ENCODE data around the gene OSBPL3.

The OSBPL3 gene

DNA sequence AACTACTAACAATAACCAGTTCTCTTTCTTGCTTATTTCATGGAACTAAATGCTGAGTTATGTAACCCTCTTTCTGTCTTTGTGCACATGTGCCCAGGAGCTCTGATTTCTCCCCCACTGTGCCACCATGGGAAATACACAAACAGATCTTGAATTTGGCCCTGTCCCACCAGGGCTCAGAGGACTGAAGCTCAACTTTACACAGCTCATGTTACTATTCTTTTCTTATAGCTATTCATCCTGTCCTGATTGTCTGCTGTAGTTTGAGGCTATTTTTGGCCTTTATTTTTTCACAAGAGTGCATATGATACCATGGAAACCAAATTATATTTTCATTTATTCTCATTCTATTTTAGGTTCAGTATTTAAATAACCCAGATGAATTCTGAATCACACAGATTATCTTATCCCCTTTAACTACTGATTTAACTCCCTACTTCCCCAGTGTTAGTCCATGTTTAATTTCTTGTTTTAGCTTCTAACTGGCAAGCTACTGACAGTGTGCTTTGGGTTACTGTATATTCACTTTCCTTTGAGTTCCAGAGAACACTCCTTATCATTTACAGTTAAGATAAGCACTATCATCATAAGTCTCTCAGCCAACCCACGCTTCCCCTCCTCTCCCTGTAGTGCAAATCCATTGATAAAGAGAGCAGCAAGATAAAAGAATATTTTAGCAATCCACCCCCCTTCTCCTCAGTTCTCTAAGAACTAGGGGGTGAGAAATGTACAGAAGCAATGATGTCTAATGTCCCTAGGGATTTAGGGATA is 150.9 kb downstream of the OSBPL3 start:
- DNase-seq (ENCODE audit: low spot score), result no peak

DNA sequence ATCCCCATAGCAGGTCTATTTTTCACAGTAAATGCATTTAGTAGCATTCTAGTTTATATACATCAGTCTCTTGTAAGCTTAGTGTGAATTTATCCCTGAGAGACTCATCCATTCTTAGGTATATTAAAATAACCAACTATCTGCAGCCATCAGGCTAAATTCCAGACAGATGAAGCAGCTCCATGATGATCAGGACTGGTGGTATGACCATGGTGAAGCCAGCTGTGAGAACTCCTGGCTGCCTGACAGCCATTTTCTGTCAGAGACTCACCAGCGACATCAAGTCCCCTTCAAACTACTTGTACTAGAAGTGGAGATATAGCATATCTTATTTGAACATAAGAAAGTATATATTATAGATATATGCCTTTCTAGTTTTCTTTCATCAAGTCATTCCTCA is 152.4 kb downstream of the OSBPL3 start:
- no peak for DNase-seq (ENCODE audit: low spot score)

DNA sequence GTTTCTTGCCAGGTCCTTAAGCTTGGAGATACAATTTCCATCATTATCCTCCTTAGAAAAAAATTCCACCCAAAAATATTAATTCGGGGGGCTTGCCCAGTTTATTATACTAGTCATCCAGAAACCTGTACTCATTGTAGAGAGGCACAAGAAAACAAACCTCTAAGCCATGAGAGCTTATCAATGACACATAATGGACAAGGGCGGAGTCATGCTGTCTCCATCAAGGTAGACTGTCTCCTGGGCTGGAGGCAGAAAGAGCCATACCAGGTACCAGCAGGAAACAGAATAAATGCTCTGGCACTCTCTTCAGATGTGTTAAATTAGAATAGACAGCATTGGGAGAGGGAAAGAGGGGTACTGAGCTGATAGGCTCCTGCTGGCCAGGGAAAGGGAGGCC is 153.0 kb downstream of the OSBPL3 start:
- DNase-seq (ENCODE audit: low spot score), result no peak

DNA sequence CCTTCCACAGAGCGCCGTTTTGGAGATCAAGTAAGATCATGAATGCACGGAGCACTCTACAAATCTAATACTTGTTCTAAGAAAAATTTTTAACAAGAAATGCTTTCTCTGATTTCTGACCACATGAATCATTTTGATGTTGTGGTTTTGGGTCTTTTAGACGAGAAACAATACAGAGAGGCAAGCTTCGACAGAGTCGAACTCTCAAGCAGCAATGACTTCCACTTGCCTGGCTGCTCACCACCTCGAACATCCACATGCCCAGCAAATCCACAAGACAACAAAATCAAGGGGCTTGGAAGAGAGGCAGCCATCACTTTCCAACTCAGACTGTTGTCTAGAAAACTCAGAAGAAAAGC is 153.3 kb downstream of the OSBPL3 start:
- DNase-seq (ENCODE audit: low spot score), result peak; percentile 44

DNA sequence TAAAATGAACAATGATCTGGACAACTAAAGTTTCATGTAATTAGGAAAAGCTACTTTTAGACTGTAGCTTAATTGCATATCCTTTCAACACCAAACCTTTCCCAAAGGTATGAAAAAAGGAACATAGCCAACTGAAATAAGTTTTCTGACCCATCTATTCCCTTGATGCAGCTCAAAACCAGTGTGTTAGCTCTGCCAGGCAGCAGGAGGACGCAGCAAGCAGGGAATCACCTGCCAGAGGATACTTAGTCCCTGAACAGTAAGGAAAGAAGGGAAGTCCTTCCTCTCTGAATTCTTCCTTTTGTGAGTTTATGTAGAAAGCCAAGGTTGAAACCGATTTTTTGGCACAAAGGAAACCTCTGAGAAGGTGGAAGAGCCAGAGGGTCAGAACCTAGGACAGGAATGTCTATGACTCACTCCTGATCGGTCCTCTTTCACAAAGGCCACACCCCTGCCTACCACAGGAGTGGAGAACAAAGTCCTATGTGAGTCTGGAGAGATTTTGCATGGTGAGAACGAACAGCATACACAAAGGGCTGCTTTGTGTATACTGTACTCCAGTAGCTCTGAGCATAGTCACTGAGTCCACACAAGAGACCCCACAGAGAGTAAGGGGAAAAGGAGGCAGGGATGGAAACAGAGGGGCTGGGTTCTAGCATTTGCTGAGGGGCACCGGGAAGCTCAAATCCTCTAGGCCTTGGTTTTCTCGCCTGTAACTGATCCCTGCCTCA is 153.9 kb downstream of the OSBPL3 start:
- DNase-seq (ENCODE audit: low spot score), result peak; percentile 97

DNA sequence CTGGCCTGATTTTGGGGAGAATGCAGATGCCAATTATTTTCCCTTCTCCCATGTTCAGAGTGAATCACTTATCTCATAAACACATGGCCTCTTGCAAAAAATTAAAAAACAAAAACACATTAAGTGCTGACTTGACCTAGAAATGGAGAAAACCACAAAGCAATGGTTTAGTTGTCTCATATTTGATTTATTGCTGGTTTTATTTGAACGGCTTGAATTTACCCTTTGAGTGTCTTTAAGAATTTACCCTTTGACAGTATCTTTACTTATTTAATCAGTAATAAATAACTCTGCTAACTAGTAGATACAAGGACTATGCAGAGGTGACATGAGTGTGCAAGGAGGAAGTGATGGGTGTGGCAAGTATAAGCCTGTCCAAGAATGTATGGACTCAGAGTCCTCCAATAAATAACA is 154.6 kb downstream of the OSBPL3 start:
- DNase-seq (ENCODE audit: low spot score), result no peak

DNA sequence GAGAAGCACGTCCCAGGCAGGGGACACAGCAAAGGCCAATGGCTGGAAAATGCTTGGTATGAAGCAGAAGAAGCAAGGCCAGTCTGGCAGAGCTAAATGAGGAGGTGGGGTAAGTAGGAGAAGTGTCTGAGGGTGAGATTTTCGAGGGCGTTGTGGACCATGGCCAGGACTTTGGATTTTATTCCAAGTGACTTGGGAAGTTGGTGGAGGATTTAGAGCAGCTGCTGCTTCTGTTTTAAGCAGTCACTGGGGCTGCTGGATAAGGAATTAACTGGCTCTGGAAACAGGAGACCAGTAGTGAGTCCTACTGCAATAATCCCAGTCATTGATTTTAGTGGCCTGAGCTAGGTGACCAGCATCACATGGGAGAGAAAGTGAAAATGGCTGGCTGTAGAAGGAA is 155.1 kb downstream of the OSBPL3 start:
- DNase-seq (ENCODE audit: low spot score), result no peak

DNA sequence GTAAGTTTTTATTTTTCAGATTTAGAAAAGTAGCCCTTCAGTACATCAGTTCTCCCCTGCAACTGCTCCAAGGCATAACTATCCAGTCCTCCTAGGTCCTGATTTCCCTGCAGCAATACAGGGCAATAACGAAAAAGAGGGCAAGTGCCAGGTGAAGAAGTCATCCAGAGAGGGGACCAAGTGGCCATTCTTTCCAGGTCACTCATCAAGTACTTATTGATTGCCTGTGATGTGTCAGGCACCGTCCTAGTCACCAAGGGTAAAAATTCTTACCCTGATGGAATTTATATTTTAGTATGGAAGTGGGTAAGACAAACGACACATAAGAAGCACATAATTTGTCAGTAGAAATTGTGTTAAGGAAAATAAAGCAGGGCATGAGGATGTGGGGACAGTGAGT is 155.6 kb downstream of the OSBPL3 start:
- DNase-seq (ENCODE audit: low spot score), result no peak

DNA sequence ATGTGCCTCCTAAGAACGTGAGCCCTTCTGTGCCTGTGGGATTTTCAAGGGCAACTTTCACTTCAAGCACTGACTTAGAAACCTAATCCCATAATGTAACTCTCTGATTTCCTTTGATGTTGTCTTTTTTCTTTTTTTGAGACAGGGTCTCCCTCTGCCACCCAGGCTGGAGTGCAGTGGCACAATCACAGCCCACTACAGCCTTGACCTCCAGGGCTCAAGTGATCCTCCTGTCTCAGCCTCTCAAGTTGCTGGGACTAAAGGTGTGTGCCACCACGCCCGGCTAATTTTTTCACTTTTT is 158.3 kb downstream of the OSBPL3 start:
- DNase-seq (ENCODE audit: low spot score), result no peak

DNA sequence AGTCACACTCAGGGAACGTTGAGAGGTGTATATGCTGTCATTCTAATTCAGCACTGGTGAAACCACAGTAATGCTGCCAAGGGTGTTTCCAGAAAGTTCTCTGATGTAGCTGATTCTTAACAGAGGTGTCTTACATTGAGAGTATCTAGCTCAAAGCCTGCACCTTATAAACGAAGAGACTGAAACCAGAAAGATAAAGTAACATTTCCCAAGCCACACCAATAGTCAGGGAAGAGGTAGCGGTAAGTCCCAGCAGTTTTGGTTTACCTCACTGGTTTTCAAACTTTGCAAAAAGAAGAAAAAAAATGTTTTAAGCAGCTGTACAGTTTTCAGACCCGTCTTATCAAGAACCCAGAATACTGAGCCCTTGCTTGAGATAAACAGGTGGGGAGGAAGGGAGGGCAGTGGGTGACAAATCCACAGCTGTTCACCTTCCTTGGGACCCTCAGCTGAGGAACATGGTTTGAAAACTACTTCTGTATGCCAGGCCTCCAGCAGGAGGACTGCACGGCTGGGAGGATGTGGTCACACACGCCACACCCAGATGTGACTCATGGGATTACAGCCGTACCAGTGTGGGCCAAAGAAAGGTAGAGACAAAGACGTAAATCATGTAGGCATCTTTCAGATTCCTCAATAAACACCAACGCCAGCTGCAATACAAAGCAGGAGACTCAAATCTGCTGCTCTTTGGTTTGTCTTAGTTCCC is 158.8 kb downstream of the OSBPL3 start:
- peak; percentile 92 for DNase-seq (ENCODE audit: low spot score)

DNA sequence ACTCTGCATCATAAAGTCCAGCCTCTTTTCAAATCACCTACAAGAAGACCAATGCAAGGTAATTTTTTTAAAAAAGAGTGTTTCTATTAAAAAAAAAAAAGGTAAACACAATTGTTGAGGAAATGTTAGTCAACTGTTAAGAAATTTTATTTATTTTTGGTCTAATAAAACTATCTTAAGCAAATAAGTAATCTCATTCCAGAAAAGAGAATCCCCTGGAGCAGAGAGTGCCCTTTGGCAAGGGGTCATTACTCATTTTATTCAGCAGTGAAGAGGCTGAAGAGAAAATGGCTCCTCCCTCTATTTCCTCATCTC is 159.3 kb downstream of the OSBPL3 start:
- peak; percentile 63 for DNase-seq (ENCODE audit: low spot score)

DNA sequence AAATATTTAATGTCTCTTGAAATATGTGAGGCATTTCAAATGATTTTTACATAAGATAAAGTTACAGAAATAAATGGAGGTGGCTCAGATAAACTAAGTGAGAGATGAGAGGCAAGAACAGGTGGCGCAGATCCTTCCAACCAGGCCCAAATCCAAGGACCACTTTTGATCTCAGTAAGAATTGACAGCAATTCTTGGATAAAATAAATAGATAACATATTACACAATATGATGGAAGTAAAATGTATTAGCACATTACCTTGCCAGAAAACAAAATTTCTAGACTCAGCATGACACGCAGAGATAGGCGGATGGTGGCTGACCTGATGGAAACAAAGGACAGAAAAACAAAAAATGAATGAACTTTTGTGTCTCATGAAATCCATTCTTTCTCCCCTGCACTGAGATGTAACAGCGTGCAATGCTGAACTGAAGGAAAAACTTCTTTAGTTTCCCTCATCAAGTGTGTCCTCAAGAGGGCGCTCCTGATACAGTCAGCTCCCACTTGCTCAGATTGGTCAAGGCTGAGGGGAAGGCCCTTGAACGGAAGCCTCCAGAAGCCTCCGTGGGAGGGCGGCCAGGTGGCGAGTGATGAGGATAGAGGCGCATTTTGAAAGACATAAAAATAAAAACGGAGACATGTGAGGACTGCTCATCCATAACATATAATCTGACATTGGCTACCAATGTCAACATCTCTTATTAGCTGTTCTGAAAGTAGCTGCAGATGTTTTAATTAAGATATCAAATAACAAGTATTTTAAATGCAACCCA is 159.9 kb downstream of the OSBPL3 start:
- DNase-seq (ENCODE audit: low spot score), result peak; percentile 89

DNA sequence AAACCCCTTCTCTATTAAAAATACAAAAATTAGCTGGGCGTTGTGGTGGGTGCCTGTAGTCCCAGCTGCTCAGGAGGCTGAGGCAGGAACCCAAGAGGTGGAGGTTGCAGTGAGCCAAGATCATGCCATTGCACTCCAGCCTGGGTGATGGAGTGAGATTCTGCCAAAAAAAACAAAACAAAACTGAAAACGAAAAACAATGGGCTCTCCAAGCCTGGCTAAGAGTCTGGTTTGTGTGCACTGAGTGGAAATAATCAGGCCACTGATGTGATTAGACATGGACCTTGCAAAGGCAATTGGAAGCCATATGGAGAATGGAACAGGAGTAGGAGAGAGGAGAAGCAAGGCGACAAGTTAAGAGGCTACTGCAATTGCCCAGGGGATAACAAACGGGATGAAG is 162.6 kb downstream of the OSBPL3 start:
- DNase-seq (ENCODE audit: low spot score), result no peak

DNA sequence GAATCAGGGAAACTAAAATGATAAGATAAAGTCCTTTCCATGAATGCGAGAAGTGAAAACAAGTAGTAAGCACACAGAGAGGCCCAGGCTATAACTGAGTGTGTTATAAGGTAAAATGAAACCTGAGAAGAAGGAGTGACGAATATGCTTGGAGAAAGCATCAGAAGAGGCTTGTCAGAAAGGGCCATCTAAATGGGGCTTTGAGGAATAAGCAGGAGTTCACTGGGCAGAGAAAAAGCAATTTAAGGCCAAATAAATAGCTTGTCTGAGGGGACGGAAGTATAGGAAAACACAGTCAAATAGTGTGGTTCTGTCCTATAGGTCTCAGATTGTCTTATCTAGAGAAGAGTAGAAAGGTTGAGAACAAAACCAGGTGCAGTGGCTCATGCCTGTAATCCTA is 163.1 kb downstream of the OSBPL3 start:
- DNase-seq (ENCODE audit: low spot score), result no peak

DNA sequence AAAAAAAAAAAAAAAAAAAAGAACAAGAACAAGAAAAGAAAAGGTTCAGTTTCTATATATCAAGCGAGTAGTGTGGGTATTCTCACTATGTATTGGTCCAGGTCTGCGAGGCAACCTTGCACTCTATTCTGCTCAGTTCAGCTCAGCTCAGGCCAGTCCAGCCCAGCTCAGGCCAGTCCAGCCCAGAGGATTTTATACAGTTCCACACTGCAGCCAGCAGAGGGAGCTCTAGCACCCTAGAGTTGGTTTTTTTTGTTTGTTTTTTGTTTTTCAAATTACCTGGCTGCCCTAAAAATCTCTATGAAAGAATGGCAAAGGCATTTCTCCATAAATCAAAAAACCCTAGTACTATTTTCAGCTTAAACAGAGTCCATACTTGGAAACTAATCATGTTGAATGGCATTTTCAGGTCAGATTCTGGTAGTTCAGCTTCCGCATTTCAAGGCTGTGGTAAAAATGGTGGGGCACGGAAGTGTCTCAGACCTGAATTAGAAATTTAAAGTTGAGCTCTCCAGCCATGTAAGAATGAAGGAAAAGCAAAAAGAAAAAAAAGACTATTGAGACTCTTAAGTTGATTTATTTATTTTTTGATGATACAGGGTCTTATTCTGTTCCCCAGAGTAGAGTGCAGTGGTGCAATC is 167.6 kb downstream of the OSBPL3 start:
- peak; percentile 68 for DNase-seq (ENCODE audit: low spot score)

DNA sequence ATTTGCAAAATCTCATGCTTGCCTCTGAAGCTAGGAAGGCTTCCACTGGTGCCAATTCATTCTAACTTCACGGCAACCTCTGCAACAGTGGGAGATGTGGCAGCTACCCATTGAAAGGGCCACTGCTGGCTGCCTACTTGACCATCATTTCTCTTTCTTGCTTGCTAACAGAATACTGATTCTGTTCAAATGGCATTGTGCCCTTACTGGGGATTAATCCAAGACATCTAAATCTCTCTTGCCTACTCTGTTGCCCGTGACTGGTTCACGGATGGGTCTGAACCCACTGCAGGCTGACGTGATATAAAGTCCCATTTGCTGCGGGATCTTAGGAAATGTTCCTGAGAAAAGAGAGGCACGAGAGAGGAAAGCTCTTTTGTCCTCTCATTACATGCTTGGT is 171.5 kb downstream of the OSBPL3 start:
- DNase-seq (ENCODE audit: low spot score), result no peak

DNA sequence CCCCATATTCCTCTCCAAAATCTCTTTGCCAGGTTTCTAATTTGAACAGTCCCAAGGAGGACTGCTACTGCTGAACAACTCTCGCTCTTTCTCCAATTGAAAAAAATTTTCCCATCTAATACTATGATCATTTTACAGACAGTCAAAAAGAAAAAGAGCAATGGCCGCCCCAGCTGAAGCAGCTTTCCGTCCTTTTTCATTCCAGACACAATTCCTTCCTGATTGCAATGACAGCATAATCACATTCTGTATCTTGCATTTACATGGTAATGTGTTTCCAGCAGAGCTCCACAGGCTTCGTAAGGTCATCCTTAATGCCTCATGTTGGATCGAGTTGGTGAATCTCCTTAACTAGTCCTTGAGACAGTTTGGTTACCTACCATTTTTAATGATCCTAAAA is 177.7 kb downstream of the OSBPL3 start:
- no peak for DNase-seq (ENCODE audit: low spot score)

DNA sequence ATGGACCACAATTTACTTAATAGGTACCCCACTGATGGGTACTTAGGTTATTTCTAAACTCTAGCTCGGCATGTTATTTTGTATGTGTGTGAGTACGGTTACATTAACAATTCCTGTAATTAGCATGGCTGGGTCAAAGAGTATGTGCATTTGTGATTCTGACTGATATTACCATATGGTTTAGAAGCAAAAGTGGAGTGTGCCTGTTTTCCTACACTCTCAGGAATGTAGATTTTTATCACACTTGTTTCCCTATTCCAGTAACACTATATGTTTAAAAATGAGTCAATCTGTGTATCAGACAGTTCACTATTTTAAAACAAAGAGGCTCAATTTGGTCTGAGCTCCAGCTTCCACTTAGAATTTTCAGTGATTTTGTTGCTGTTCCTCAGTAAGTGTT is 178.1 kb downstream of the OSBPL3 start:
- no peak for DNase-seq (ENCODE audit: low spot score)

DNA sequence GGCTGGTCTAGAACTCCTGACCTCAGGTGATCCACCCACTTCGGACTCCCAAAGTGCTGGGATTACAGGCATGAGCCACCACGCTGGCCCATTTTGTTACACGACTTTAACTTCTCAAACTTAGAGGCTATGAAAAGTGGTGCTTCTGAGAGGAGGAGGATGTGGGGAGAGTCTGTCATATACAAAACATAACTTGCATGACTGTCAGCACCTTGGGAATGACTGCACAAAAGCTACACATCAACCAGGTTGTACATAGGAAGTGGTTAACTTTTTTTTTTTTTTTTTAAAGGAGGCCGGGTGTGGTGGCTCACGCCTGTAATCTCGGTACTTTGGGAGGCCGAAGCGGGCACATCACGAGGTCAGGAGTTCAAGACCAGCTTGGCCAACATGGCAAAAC is 179.3 kb downstream of the OSBPL3 start:
- no peak for DNase-seq (ENCODE audit: low spot score)

DNA sequence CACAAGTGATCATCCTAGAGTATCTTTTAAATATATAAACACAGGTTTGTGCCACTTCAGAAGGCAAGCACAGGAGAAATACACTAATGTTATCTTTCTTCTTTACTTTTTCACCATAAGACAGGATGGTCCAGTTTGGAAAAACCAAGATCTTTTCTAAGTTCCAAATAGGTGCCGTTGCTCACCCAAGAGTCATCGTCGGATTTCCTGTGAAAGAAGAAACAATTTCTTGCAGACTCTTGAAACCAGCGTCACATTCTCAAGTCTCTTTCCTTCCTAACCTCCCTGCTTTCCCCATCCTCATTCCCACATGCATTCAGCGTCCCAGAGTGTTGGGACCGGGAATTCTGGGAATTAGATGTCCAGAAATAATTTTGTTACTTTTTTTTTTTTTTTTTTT is 179.9 kb downstream of the OSBPL3 start:
- DNase-seq (ENCODE audit: low spot score), result no peak

DNA sequence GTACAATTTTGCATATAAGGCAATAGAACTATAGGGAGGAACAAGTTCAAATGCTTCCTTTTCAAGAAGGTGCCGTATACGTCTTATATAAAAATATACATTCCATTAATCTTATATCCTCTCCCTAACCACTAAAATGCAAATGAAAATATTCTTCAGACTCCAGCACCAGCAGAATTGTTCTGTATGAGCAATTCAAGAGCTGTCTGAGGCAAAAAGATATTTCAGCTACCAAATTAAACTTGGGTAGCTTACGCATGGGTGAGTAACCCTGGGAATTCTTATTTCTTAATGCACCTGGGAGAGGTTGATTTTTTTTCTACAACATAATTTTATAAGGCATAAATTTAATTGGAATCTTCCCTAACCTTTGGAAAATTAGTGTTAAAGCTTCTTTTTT is 180.5 kb downstream of the OSBPL3 start:
- no peak for DNase-seq (ENCODE audit: low spot score)

DNA sequence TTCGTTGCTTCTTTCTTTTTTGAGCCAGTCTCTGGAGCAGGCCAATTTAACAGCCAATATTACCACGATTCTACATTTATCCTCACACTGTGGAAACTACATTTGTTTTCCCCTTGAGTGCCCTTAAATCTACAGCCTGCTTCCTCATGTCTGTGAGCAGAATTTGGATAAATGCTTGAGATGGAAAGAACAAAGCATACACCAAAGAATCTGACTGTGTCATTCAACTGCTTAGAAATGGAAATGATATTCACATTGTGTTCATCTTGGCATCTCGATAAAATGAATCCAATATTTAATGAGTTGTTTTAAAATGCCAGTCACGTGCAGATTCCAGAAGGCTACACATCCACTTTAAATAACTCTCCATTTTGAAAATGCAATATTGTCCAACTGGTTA is 181.7 kb downstream of the OSBPL3 start:
- DNase-seq (ENCODE audit: low spot score), result no peak
